B cell (primary cell): ENCODE results near the gene EPS8L3.

Experiments used
- CTCF ChIP-seq: fragments of 200-600 bp; IDR thresholded peaks from one replicate; pipeline ENCODE4 v1.8.0; 2022; ENCODE audit warnings: antibody characterized with exemption, mild to moderate bottlenecking
- EZH2 ChIP-seq: IDR thresholded peaks from 2 replicates; pipeline ENCODE4 v1.6.1; 2012; ENCODE audit warnings: borderline replicate concordance, low read depth, mild to moderate bottlenecking, moderate library complexity, low read length; ENCODE audit not compliant: insufficient read depth, poor library complexity, severe bottlenecking

- TF ChIP-seq CTCF (peak; percentile 14), EZH2 (no peak)
Measured at GRCh38 chr1:109790735-109791494, 27.2 kb upstream of the EPS8L3 start.
